ENCODE data around the gene KRTAP19-8.

- TF ChIP-seq, protein P1, sequence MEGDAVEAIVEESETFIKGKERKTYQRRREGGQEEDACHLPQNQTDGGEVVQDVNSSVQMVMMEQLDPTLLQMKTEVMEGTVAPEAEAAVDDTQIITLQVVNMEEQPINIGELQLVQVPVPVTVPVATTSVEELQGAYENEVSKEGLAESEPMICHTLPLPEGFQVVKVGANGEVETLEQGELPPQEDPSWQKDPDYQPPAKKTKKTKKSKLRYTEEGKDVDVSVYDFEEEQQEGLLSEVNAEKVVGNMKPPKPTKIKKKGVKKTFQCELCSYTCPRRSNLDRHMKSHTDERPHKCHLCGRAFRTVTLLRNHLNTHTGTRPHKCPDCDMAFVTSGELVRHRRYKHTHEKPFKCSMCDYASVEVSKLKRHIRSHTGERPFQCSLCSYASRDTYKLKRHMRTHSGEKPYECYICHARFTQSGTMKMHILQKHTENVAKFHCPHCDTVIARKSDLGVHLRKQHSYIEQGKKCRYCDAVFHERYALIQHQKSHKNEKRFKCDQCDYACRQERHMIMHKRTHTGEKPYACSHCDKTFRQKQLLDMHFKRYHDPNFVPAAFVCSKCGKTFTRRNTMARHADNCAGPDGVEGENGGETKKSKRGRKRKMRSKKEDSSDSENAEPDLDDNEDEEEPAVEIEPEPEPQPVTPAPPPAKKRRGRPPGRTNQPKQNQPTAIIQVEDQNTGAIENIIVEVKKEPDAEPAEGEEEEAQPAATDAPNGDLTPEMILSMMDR (IDR thresholded peaks at IDR 0.05) = no peak
- no peak for TF ChIP-seq POLR2A (IDR thresholded peaks at IDR 0.05)
Observed at GRCh38 chr21:30997541-30997940, 40.7 kb downstream of the KRTAP19-8 start.

All from heart left ventricle (tissue), 13 donors.